Measurements from ENCODE around the gene SLC34A3.

- TF ChIP-seq CTCF (conservative IDR thresholded peaks at IDR 0.05) (no peak), EZH2 (IDR thresholded peaks at IDR 0.05; ENCODE audit: low read depth) (no peak)
Observed at GRCh38 chr9:137191245-137191644, 39.5 kb upstream of the SLC34A3 start.

Data from PC-9 (cell line).